ENCODE data around the gene ARRB2. TPM values are rescaled to one million over a fixed set of nuclear protein-coding genes. Genes with fewer than 3 reads are reported as not detected.
"Not testable (repeated sequence)": the region's sequence is repeated elsewhere in the genome, so short reads cannot be mapped to it uniquely, and the experiment has no call there.

The ARRB2 gene
- total RNA-seq, 1 experiment from 2014 or later: 75.3 TPM

- H3K9ac ChIP-seq (ENCODE audit: extremely low read depth, insufficient read length, low read length); H3K27me3 Mint-ChIP-seq (ENCODE audit: low read depth); H2AK5ac ChIP-seq (ENCODE audit: insufficient read length, low read length); H3K27ac ChIP-seq (ENCODE audit: insufficient read length, low read depth, low read length); H3K9me3 Mint-ChIP-seq; H2BK120ac ChIP-seq (ENCODE audit: low read depth, low read length, poor library complexity, severe bottlenecking); H3K4me2 ChIP-seq (ENCODE audit: insufficient read depth, insufficient read length, low read length); H3K4me1 ChIP-seq (ENCODE audit: insufficient read depth, low read length); H3T11ph ChIP-seq (ENCODE audit: low read length); H4K20me1 ChIP-seq (ENCODE audit: control insufficient read depth, insufficient read depth, insufficient read length); H2BK20ac ChIP-seq (ENCODE audit: low read depth, low read length, poor library complexity, severe bottlenecking); H3K4ac ChIP-seq (ENCODE audit: low read depth, low read length); H3K23ac ChIP-seq (ENCODE audit: insufficient read length, low read depth, low read length); H3K18ac ChIP-seq (ENCODE audit: insufficient read length, low read depth, low read length); H4K8ac ChIP-seq (replicated peaks; ENCODE audit: insufficient read length, low read depth, low read length); H3K9me3 ChIP-seq (ENCODE audit: control insufficient read depth, low read depth, low read length); H3K27me3 ChIP-seq (ENCODE audit: insufficient read depth, low read length); H4K91ac ChIP-seq (ENCODE audit: insufficient read length, low read depth, low read length); H2AFZ ChIP-seq (ENCODE audit: low read length); H3K4me3 Mint-ChIP-seq; H3K14ac ChIP-seq (ENCODE audit: insufficient read depth, low read length); H2BK5ac ChIP-seq (ENCODE audit: insufficient read length, low read length); DNase-seq; H3K56ac ChIP-seq (ENCODE audit: insufficient read length, low read depth, low read length); H2BK12ac ChIP-seq (ENCODE audit: insufficient read length, low read depth, low read length); H3K23me2 ChIP-seq (ENCODE audit: insufficient read length, low read depth, low read length, poor library complexity, severe bottlenecking); H2BK15ac ChIP-seq (ENCODE audit: low read depth, low read length); H3K27ac Mint-ChIP-seq; H4K5ac ChIP-seq (ENCODE audit: insufficient read length, low read depth, low read length): not testable (repeated sequence)
- no CpG with 5 or more reads among the region's 13 CpGs for WGBS (ENCODE audit: extremely low coverage, insufficient read length, low lambda C conversion rate)
- Histone ChIP-seq H3K79me1 (ENCODE audit: insufficient read depth, low read depth, low read length, poor library complexity, severe bottlenecking) (peaks cover 28% of the 10 kb centered on the region), H3K79me2 (ENCODE audit: insufficient read depth, low read length) (peaks cover 35% of the 10 kb centered on the region; the same call in 1 of the 2 replicates)
- Mint-ChIP-seq H3K36me3 (ENCODE audit: insufficient read depth in 1 of 3, low read depth in 3 of 3) (peaks cover 8 to 32% (median 26%) of the 10 kb centered on the region in 3 experiments; a peak in 6 of 7 replicates), H3K4me1 (peaks cover 16 to 17% of the 10 kb centered on the region in 2 experiments)
- peak; percentile 31; the same call in 1 of the 3 replicates for TF ChIP-seq CTCF (conservative IDR thresholded peaks at IDR 0.05)
These were observed 10.9 kb upstream of the ARRB2 start for GRCh38 chr17:4699401-4700056.
